Ishikawa (cell line): Measurements from ENCODE around the gene LOXL4.

Experiments used
- CEBPB ChIP-seq: IDR thresholded peaks from 2 replicates; pipeline ENCODE4 v1.6.1; 2012
- CREB1 ChIP-seq: IDR thresholded peaks from 2 replicates; pipeline ENCODE4 v1.6.1; 2012; ENCODE audit warnings: low read depth
- EGR1 ChIP-seq: IDR thresholded peaks from 2 replicates; pipeline ENCODE4 v1.6.1; 2012
- EP300 ChIP-seq: IDR thresholded peaks from 2 replicates; pipeline ENCODE4 v1.6.1; 2012; ENCODE audit warnings: borderline replicate concordance
- FOXM1 ChIP-seq: IDR thresholded peaks from 2 replicates; pipeline ENCODE4 v1.6.1; 2012; ENCODE audit warnings: low read depth, borderline replicate concordance
- MAX ChIP-seq: IDR thresholded peaks from 2 replicates; pipeline ENCODE4 v1.6.1; 2012
- NFIC ChIP-seq: IDR thresholded peaks from 2 replicates; pipeline ENCODE4 v1.6.1; 2012
- RAD21 ChIP-seq: IDR thresholded peaks from 2 replicates; pipeline ENCODE4 v1.6.1; 2012; ENCODE audit warnings: low read depth
- REST ChIP-seq: IDR thresholded peaks from 2 replicates; pipeline ENCODE4 v1.6.1; 2012; ENCODE audit warnings: low read depth, mild to moderate bottlenecking
- TAF1 ChIP-seq: IDR thresholded peaks from 2 replicates; pipeline ENCODE4 v1.6.1; 2012; ENCODE audit warnings: low read depth, mild to moderate bottlenecking
- TCF12 ChIP-seq: IDR thresholded peaks from 2 replicates; pipeline ENCODE4 v1.6.1; 2012; ENCODE audit warnings: low read depth
- TEAD4 ChIP-seq: IDR thresholded peaks from 2 replicates; pipeline ENCODE4 v1.6.1; 2012
- USF1 ChIP-seq: IDR thresholded peaks from 2 replicates; pipeline ENCODE4 v1.6.1; 2012
- YY1 ChIP-seq: IDR thresholded peaks from 2 replicates; pipeline ENCODE4 v1.6.1; 2012; ENCODE audit warnings: low read depth
- ZBTB7A ChIP-seq: IDR thresholded peaks from 2 replicates; pipeline ENCODE4 v1.6.1; 2012; ENCODE audit warnings: low read depth

LOXL4 gene

GRCh38 chr10:98226508-98227144 lies 41.4 kb downstream of the LOXL4 start:
- TF ChIP-seq FOXM1 (no peak), USF1 (no peak), ZBTB7A (no peak), YY1 (no peak), NFIC (no peak), CEBPB (no peak), TCF12 (no peak), EGR1 (no peak), RAD21 (no peak), TEAD4 (no peak), CREB1 (no peak), REST (no peak)

- no peak for TF ChIP-seq EGR1
- no peak for TF ChIP-seq EP300
- TF ChIP-seq TCF12 = no peak
- no peak for TF ChIP-seq CREB1
- no peak for TF ChIP-seq FOXM1
- no peak for TF ChIP-seq TAF1
- TF ChIP-seq USF1 = no peak
- TF ChIP-seq RAD21 = no peak
- TF ChIP-seq REST = no peak
- no peak for TF ChIP-seq ZBTB7A
- TF ChIP-seq MAX = no peak
- TF ChIP-seq NFIC = no peak
Observed at GRCh38 chr10:98224996-98225395, 43.0 kb downstream of the LOXL4 start.

- TF ChIP-seq EP300 (no peak), CEBPB (no peak), TEAD4 (no peak)
Observed at GRCh38 chr10:98224509-98224908, 43.5 kb downstream of the LOXL4 start.

GRCh38 chr10:98223874-98224273 lies 44.1 kb downstream of the LOXL4 start:
- TF ChIP-seq YY1 (no peak), RAD21 (no peak), NFIC (no peak), REST (no peak)

GRCh38 chr10:98217801-98218200 lies 50.2 kb downstream of the LOXL4 start:
- no peak for TF ChIP-seq MAX

GRCh38 chr10:98215373-98215772 lies 52.6 kb downstream of the LOXL4 start:
- TF ChIP-seq EGR1 (no peak), CREB1 (no peak), TCF12 (no peak), TAF1 (no peak), RAD21 (no peak), NFIC (no peak), YY1 (no peak), FOXM1 (no peak)
